Stimulated activated CD8-positive, alpha-beta memory T cell treated with anti-CD3 and anti-CD28 coated beads, Interleukin-4, amount 100 ng/mL, for 48 hours (primary cell): ENCODE measurements around the gene TMEM151A.

Source experiments
- DNase-seq: peaks from one replicate; pipeline ENCODE4 v3.0.0-alpha.2; 2020

Gene TMEM151A

DNA sequence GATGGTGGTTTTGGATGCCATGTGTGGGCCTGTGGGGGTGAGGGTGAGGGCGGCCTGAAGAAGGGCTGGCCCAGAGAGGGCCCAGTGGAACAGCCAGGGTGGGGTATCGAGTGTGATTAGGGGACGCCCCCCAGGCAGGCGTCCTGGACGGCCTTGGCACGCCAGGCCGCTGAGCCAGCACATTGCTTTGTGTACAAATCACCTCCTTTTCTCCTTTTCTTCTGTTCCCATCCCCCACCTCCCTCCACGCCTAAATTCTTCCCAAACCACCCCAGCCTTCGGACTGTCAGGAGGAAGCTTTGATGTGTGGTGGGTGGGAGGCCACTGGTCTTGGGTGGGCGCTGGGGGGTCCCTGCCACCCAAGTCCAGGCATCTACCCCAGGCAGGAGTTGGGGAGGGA is 33.0 kb downstream of the TMEM151A start:
- DNase-seq, result no peak

- no peak for DNase-seq
Measured at GRCh38 chr11:66325263-66325671, 33.6 kb downstream of the TMEM151A start.

- no peak for DNase-seq
Measured at GRCh38 chr11:66326261-66327111, 34.8 kb downstream of the TMEM151A start.

GRCh38 chr11:66327171-66328030 is 35.7 kb downstream of the TMEM151A start:
- no peak for DNase-seq

DNA sequence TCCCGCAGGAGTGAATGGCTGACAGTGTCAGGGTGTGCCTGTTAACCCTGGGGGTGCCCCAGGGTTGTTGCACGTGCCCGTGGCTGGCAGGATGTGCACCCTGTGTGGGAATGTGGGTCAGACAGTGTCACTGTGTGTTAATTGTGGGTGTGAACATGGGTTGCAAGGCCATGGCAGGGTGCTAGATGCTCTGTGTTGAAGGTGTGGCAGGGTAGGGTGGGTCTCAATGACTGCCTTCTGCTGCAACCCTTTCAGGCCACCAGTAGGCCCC is 36.3 kb downstream of the TMEM151A start:
- no peak for DNase-seq

- peak; percentile 89 for DNase-seq
Measured at GRCh38 chr11:66328302-66329144, 36.8 kb downstream of the TMEM151A start.

DNA sequence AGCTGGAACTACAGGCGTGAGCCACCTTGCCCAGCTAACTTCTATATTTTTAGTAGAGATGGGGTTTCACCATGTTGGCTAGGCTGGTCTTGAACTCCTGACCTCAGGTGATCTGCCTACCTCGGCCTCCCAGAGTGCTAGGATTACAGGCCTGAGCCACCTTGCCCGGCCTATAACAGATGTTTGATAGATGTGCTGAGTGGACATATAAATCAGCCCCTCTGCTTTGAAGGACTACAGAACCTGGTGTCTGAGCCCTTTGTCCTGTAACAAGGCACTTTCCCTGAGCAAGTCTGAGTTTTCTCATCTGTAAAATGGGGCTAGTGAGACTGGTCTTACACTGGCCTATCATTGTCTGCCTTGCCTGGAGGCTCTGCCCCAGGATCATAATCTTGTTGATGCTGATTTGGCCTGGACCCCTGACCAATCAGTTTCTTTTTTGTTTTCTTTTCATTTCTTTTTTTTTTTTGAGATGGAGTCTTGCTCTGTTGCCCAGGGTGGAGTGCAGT is 37.5 kb downstream of the TMEM151A start:
- no peak for DNase-seq

DNA sequence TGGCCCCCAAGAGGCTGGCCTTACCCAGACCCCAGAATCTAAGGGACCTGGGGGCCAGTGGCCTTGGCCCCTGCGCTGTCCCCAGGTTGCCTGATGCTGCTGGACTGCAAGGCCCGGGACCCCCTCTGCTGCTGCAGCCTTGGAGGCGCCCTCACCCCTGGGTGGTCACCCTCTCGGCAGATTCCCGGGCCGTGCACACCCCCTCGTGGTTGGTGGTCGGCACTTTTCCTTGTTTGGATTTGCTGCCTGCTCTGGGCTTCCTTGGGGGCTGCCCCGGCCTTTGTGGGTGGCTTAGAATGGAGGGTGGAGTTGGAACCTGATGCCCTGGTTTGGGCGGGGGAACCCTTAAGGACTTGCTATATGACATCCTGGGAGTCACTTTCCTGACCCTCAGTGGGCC is 39.2 kb downstream of the TMEM151A start:
- no peak for DNase-seq

GRCh38 chr11:66331542-66332370 is 40.1 kb downstream of the TMEM151A start:
- no peak for DNase-seq

- no peak for DNase-seq
Measured at GRCh38 chr11:66332371-66333219, 40.9 kb downstream of the TMEM151A start.

DNA sequence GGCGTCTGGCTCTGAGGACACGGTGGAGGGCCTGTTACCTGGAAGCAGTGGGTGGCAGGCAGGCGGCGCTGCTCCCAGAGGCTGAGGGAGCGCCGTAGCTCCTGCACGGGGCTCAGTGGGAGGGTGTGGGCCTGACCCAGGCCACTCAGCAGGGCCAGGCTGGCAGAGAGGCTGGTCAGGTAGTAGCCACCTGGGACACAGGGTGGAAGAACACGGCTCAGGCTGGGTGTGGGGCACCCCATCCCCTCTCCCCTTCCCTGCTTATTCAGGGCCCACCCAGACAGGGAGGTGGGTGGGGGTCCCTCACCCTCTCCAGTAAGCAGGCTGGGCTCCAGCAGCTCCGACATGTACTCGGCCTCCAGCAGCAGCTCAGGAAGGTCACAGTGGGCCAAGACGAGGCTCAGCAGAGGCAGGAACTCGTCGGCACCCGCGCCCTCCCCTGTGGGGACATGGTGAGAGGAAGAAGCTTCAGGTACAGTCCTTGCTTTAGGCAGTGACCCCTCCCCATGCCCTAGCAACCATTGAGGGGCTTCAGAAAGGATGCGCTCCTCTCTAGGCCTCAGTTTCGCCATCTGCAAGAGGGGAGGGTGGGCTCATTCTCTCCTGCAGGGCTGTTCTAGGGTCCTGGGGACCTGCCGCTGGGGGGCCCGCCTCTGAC is 41.7 kb downstream of the TMEM151A start:
- DNase-seq, result no peak

DNA sequence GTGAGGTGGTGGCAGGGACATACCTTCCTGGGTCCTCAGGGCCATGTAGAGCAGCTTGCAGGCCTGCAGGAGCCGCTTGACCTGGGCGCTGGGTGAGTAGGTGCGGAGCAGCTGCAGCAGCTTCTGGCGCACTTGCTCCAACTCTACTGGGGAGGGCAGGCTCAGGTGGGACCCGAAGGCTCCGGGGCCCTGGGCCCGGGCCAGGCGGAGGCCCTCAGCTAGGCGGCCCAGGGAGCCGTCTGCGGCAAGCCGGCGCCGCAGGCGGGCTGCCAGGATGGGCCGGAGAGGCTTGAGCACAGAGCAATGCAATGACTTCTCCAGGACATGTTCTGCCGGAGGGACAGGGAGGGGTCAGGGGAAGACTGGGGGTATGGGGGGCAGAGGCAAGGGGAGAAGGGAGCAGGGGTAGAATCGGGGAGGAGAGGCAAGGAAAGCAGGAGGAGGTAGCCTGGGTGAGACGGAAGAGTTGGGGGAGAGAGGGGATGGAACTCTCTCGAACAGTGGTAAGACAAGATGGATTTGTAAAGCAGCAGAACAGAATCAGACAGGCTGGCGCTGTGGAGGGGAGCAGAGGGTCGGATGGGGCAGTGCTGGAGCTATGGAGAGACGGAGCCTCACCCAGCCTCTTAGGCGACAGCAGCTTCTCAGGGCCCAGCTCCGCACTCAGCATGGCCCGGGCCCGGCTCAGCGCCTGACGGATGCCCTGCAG is 42.4 kb downstream of the TMEM151A start:
- no peak for DNase-seq

GRCh38 chr11:66334605-66335442 is 43.1 kb downstream of the TMEM151A start:
- DNase-seq, result no peak

- no peak for DNase-seq
Measured at GRCh38 chr11:66335531-66336233, 44.0 kb downstream of the TMEM151A start.

GRCh38 chr11:66336234-66337102 is 44.8 kb downstream of the TMEM151A start, which contains the start of gene RIN1:
TSS of gene RIN1 (minus strand) at chr11:66336434. CDS start at chr11:66336402, 32 bp downstream.
- DNase-seq, result peak; percentile 83

DNA sequence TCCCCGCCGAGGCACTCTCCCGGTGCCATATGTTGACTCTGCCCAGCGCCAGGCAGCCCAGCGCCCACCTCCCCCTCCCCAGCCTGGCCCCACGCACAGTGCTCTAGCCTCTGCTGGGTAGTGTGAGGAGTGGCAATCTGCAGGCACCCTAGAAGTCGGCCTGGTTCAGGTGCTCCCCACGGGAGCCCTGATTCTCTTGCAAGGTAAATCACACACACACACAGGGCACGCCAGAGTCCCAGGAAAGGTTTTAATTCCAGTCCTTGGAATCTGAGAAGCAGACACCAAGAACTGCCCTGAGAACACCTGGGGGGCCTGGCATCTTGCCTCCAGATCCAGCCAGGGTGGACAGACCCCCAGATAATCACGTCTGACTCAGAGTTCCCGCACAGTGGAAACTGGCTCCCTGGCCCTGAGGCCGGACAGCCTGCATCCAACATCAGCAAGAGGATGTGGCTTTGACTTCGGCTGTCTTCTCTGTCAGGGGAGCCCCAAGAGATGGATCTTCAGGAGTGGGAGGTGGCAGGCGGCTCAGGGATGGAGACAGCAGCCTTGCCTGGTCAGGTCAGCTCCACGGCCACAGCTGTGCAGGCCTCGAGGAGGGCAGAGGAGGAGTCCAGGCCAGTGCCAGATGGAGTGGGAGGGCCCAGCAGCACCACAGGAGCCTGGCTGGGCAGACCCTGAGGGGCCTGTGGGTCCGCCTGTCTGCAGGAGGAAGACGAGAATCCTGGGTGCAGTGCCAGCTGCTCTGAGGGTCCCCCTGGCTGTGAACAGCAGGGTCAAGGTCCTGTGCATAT is 45.6 kb downstream of the TMEM151A start:
- DNase-seq, result no peak
